AG04450 (cell line): Measurements from ENCODE around the gene KRTAP5-5. TPM values are rescaled to one million over a fixed set of nuclear protein-coding genes. Genes with fewer than 3 reads are reported as not detected.

Experiments used
- CTCF ChIA-PET: fragments of 300-600, 350-600 bp; formaldehyde crosslinking; extraction: SDS; loops from one replicate; lab custom pipeline; 2022; ENCODE audit warnings: antibody characterized with exemption, inconsistent platforms; lab: Charles Lee
- POLR2A ChIA-PET: fragments of 350-600 bp; formaldehyde crosslinking; extraction: SDS; loops from one replicate; lab custom pipeline; 2021; ENCODE audit warnings: antibody characterized with exemption, inconsistent platforms; lab: Yijun Ruan, JAX
- DNase-seq: peaks from one replicate; pipeline ENCODE4 v3.0.0-alpha.2; 2011; ENCODE audit warnings: low read depth, low spot score
- H3K27ac ChIP-seq: one replicate; pipeline ENCODE4 v1.5.1; 2012; ENCODE audit warnings: low read depth, low read length, control low read depth
- H3K27me3 ChIP-seq: one replicate; pipeline ENCODE4 v1.6.0; 2012; ENCODE audit warnings: low read length; ENCODE audit not compliant: control insufficient read depth, insufficient read depth
- H3K4me3 ChIP-seq: 2 replicates; pipeline ENCODE4 v1.5.1; 2011; ENCODE audit warnings: mild to moderate bottlenecking, low read depth, low read length, control low read depth
- H3K9me3 ChIP-seq: 2 replicates; pipeline ENCODE4 v1.5.1; 2012; ENCODE audit warnings: low read length; ENCODE audit not compliant: control insufficient read depth, insufficient read depth
- polyA plus RNA-seq: library from polyadenylated mRNA; depleted of rRNA; stranded (reverse); fragments of >200 nt; gene quantifications from 2 replicates; pipeline ENCODE4 v1.2.3, GENCODE V29; 2011
- TF ChIP-seq, protein P1 (sequence below): IDR thresholded peaks from 2 replicates; pipeline ENCODE4 v1.5.1; 2011; ENCODE audit warnings: low read depth, low read length, control low read depth, inconsistent platforms

The KRTAP5-5 gene
- polyA plus RNA-seq, 1 experiment = not detected

DNA sequence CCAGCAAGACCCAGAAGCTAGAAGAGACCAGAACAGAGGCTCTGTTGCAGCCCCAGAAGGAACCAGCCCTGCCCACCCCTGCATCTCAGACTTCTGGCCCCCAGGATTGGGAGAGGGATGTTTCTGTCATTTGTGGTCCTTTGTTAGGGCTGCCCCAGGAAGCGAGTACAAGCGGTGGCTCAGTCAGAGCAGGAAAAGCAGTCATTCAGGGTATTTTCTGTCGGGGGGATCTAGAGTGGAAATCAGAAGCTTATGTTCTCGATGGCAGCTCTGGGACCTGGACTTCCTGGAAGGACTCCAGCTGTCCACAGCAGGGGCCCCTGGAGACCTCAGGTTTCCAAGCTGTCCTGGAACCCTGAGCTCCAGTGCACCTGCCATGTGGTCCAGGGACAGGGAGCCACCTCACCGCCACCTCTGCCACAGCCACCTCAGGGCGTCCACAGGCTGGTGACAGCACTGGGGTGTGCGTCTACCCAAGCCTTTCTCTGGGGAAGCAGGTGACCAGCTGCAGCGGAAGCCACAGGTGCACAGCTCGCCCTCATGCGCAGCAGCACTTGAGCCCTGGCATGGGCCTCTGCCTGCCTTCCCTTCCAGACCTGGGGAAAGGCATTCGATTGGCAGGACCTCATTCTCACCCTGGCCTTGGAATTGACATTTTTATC is 2.6 kb downstream of the KRTAP5-5 start:
- ChIA-PET POLR2A (no interaction called here), CTCF (interaction anchor here (0.7 to 1.7 kb wide), 4 partner anchors 9 to 37 kb away, joined by 4 to 7 read pairs (median 5); no protein-coding TSS in a partner anchor)
- Histone ChIP-seq H3K9me3 (no peaks in the 10 kb centered on the region), H3K4me3 (no peak overlapping the region), H3K27ac (no peak overlapping the region), H3K27me3 (peaks cover 41% of the 10 kb centered on the region)
- no peak for DNase-seq
- TF ChIP-seq, protein P1, sequence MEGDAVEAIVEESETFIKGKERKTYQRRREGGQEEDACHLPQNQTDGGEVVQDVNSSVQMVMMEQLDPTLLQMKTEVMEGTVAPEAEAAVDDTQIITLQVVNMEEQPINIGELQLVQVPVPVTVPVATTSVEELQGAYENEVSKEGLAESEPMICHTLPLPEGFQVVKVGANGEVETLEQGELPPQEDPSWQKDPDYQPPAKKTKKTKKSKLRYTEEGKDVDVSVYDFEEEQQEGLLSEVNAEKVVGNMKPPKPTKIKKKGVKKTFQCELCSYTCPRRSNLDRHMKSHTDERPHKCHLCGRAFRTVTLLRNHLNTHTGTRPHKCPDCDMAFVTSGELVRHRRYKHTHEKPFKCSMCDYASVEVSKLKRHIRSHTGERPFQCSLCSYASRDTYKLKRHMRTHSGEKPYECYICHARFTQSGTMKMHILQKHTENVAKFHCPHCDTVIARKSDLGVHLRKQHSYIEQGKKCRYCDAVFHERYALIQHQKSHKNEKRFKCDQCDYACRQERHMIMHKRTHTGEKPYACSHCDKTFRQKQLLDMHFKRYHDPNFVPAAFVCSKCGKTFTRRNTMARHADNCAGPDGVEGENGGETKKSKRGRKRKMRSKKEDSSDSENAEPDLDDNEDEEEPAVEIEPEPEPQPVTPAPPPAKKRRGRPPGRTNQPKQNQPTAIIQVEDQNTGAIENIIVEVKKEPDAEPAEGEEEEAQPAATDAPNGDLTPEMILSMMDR = no peak

DNA sequence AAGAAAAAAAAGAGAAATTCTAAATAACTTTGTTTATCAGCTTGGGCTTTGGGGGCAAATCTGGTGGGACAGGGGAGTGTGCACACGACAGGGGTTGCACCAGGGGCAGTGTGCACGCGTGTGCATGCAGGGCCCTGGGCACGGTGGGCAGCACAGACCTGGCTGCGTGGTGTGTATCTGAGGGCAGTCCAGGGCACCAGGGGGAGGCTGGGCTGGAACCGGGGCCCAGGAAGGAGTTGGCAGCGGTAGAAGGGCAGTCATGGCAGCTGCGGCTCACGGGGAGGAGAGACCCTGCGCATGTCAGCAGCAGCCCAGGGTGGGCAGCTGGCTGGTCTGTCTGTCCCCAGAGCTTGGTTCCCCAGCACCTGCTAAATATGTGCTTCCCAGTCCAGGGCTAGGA is 4.3 kb downstream of the KRTAP5-5 start:
- no peak for DNase-seq
- TF ChIP-seq, protein P1 = no peak
- POLR2A ChIA-PET = no interaction called here
- CTCF ChIA-PET = no interaction called here
- Histone ChIP-seq H3K27ac (no peak overlapping the region), H3K27me3 (peaks cover 34% of the 10 kb centered on the region), H3K4me3 (no peak overlapping the region), H3K9me3 (no peaks in the 10 kb centered on the region)

DNA sequence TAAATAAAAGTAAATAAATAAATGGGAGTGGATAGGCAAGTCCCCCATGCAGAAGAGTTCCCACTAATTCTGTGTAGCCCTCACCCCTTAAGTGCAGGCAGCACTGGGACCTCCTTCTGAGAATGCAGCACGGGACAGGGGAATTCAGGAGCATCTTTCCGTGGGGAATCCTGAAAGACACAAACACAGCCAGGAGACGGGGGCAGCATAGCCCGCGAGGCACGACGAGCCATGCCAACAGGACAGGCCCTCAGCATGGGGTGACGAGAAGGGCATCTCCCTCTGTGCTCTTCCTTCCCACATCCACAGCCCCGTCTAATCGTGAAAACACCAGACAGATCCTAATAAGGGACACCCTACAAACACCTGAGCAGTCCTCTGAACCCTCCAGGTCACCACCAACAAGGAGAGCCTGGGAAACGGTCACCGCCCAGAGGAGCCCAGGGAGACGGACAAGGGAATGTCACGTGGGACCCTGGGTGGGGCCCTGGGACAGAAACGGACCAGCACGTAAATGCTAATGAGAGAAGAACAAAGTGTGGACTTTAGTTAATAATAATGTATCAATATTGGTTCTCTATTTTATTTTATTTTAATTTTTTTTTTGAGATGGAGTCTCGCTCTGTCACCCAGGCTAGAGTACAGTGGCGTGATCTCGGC is 6.8 kb downstream of the KRTAP5-5 start:
- Histone ChIP-seq H3K27ac (no peak overlapping the region), H3K4me3 (no peak overlapping the region), H3K27me3 (peaks cover 36% of the 10 kb centered on the region), H3K9me3 (no peaks in the 10 kb centered on the region)
- DNase-seq = no peak
- TF ChIP-seq, protein P1 = no peak
- POLR2A ChIA-PET = no interaction called here
- CTCF ChIA-PET = no interaction called here

DNA sequence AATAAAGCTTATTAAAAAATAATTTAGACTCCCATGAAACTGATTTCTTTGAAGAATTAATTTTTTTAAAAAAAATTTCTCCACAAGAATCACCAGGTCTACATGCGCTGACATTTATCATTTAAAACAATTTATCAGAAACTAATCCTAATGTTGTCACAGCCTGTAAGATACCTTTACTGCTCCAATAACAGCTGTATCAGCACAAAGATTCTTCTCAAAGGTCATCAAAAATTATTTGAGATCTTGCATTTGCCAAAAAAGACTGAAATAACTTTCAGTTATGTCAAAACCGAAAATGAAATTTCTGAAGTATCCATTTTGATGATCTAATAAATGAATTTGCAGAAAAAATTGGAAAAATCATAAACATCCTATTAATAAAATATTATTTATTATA is 8.1 kb downstream of the KRTAP5-5 start:
- TF ChIP-seq, protein P1 = no peak
- Histone ChIP-seq H3K27me3 (peaks cover 28% of the 10 kb centered on the region), H3K27ac (no peak overlapping the region), H3K4me3 (no peak overlapping the region), H3K9me3 (no peaks in the 10 kb centered on the region)
- ChIA-PET POLR2A (no interaction called here), CTCF (interaction anchor here (1.1 to 3.4 kb wide), 4 partner anchors 14 to 514 kb away, joined by 3 to 43 read pairs (median 4); no protein-coding TSS in a partner anchor)
- DNase-seq = no peak

DNA sequence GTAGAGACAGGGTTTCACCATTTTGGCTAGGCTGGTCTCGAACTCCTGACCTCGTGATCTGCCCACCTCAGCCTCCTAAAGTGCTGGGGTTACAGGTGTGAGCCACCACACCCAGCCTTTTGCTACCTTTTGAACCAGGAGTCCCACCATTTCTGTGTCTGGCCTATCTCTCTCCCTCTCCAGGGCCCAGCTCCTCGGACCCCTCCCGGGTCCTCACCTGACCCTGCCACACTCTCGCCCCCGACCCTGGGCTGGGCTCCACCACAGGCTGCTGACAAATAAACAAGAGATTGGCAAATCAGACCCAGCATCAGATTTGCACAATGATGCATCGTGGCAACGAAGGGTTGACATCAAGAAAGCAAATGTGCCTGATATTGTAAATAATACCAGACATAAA is 8.8 kb downstream of the KRTAP5-5 start:
- CTCF ChIA-PET = interaction anchor here (0.8 to 3.4 kb wide), 5 partner anchors 11 to 513 kb away, joined by 3 to 43 read pairs (median 4); no protein-coding TSS in a partner anchor
- POLR2A ChIA-PET = no interaction called here
- Histone ChIP-seq H3K27me3 (peaks cover 31% of the 10 kb centered on the region), H3K27ac (no peak overlapping the region), H3K9me3 (no peaks in the 10 kb centered on the region), H3K4me3 (no peak overlapping the region)
- TF ChIP-seq, protein P1 = no peak
- no peak for DNase-seq
